Skin epidermis (tissue), 12 donors: ENCODE measurements around the gene GPR32.
"Not testable (repeated sequence)": the region's sequence is repeated elsewhere in the genome, so short reads cannot be mapped to it uniquely, and the experiment has no call there.

ENCODE experiments used
- H3K27ac ChIP-seq, 21 experiments: fragments of 200-600 bp; sonication (generic) in 11 of 21; one replicate each; pipeline ENCODE4 v1.5.0; 2020; ENCODE audit warnings: mild to moderate bottlenecking in 3 of 21, inconsistent platforms in 2 of 21, moderate library complexity in 2 of 21
- H3K4me3 ChIP-seq, 7 experiments: fragments of 200-600 bp; sonication (generic) in 2 of 7; one replicate each; pipeline ENCODE4 v1.5.0; 2020; ENCODE audit warnings: inconsistent platforms in 2 of 7, mild to moderate bottlenecking in 2 of 7, moderate library complexity in 1 of 7

GPR32 gene

DNA sequence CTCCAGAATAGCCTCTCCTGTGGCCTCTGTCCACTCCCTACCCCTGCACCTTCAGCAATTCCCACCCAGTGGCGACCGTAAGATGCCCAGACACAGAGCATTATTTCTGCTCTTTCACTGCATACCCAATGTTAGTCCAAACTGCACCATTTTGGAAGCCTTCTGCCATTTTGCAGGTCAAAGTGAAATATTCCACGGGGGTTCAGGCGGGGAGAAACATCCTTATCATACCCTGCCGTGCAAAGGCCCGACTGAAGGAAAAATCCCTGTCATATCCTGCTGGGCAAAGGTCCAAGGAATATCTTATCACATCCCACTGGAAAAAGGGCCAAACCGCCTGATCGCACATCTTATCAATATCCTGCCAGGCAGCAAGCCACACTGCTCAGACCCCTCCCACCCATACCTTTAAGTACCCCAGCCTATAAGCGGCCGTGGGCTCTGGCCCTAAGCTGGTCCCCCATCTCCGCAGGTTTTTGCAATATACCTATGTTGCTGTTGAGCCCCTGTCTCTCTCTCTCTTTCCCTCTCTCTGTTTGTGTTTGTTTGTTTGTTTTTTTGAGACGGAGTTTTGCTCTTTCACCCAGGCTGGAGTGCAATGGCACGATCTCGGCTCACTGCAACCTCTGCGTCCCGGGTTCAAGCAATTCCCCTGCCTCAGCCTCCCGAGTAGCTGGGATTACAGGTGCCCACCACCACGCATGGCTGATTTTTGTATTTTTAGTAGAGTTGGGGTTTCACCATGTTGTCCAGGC, 28.9 kb upstream of the GPR32 start:
- H3K27ac ChIP-seq, result no peak overlapping the region
- H3K4me3 ChIP-seq, result no peak overlapping the region

DNA sequence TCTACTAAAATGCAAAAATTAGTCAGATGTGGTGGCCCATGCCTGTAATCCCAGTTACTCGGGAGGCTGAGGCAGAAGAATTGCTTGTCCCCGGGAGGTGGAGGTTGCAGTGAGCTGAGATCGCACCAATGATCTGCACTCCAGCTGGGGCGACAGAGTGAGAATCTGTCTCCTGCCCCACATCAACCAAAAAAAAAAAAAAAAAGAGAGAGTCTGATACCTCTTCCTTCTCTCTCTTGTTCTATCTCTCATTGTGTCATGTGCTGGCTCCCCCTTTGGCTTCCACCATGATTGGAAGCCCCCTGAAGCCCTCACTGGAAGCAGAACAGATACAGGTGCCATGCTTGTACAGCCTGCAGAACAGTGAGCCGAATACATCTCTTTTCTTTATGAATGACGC, 26.7 kb upstream of the GPR32 start:
- Histone ChIP-seq H3K4me3 (no peak overlapping the region), H3K27ac (no peak overlapping the region)

DNA sequence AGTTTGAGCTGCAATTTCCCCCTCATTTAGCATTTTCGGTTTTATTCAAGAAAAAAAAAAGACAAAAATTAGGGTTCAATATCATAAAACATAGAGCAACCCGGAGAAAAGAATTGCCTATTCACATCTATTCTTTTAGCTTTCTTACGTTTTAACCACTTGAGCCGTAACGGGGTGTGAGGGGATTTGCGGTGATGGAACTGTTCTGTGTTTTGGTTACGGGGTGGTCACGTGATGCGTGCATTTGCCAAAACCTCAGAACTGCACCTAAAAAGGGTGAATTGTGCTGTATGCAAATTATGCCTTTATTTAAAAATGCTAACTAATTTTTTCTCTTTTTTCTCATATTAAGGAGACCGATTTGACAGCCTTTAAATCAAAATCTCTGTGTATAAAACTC, 25.0 kb upstream of the GPR32 start:
- no peak overlapping the region for H3K4me3 ChIP-seq
- H3K27ac ChIP-seq, result no peak overlapping the region

DNA sequence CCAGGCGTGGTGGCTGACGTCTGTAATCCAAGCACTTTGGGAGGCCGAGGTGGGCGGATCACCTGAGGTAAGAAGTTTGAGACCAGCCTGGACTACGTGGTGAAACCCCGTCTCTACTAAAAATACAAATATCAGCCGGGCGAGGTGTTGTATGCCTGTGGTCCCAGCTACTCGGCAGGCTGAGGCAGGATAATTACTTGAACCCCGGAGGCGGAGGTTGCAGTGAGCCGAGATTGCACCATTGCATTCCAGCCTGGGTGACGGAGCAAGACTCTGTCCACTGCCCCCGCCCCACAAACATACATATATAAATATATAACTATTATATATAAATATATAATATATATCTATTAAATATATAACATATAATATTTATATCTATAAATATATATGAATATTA, 23.1 kb upstream of the GPR32 start:
- not testable (repeated sequence) for H3K4me3 ChIP-seq, H3K27ac ChIP-seq

DNA sequence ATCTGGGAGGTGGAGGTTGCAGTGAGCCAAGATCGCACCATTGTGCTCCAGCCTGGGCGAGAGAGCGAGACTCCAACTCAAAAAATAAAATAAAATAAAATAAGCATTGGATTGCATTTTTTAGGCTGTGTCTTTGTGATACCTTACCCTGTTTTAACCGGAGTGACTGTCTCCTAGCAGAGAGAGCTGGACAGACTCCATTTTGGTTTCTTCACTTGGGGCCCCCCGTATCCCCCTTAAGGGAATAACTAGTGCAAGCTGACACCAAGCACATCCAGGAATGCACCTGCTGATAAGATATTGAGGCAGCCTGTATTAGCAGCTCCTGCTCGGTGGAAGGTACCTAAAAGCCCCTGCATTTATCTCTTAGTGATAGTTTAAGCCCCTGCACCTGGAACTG, 20.8 kb upstream of the GPR32 start:
- Histone ChIP-seq H3K4me3 (no peak overlapping the region), H3K27ac (no peak overlapping the region)

DNA sequence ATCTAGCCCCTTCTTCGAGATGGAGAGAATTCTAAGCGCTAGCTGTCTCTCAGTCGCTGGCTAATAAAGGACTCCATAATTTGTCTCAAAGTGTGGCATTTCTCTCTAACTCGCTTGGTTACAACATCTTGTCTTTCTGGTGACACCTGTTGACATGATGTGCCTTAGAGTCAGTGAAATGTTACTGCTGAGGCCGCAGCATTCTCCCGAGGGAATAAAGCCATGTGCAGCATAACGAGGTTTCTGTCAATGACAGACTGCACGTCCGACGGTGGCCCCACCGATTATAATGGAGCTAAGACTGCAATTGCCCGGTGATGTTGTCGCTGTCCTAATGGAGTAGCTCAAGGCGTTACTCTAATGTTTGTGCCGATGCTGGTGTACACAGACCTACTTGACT, 20.3 kb upstream of the GPR32 start:
- Histone ChIP-seq H3K4me3 (no peak overlapping the region), H3K27ac (no peak overlapping the region)

DNA sequence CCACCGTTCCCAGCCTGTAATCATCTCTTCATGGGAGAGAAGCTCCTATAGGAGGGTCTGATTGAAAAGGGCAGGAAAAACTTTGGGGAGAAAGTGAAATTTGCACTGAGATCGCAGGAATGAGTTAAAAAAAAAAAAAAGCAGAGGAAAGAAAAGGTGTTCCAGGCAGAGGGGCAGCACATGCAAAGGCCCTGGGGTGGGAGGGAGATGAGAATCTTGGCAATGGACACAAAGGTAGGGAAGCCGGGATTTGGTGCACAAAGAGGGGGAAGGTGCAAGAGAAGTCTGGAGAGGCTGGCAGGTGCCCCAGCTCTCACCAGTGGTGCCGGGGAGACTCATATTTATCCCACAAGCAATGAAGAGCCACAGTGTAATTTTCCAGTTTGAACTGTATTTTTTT, 16.4 kb upstream of the GPR32 start:
- Histone ChIP-seq H3K4me3 (no peak overlapping the region), H3K27ac (no peak overlapping the region)

DNA sequence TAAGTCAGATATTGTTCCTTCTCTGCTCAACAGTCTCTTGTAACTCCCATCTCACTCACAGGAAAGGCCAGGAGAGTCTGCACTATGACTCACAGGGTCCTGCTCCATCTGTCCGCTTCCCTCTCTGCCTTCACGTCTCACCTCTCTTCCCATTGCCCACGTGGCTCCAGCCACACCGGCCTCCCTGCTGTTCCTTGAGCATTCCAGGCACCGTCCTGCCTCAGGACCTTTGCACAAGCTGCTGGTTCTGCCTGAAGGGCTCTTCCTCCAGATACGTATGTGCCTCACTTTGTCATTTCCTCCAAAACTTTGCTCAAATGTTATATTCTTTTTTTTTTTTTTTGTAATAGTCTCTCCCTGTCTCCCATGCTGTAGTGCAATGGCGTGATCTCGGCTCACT, 14.0 kb upstream of the GPR32 start:
- H3K27ac ChIP-seq, result not testable (repeated sequence)

DNA sequence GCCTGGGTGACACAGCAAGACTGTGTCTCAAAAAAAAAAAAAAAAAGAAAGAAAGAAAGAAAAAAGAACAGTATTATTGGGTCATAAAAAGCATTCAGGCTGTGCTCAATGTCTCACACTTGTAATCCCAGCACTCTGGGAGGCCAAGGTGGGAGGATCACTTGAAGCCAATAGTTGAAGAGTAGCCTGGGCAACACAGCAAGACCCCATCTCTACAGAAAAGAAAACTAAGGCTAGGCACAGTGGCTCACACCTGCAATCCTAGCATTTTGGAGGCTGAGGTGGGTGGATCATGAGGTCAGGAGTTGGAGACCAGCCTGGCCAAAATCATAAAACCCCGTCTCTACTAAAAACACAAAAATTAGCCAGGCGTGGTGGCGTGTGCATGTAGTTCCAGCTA, 12.6 kb upstream of the GPR32 start:
- H3K4me3 ChIP-seq, H3K27ac ChIP-seq: not testable (repeated sequence)

More for the DNA sequence above, 14.0 kb upstream of the GPR32 start:
- H3K4me3 ChIP-seq, result not testable (repeated sequence)

DNA sequence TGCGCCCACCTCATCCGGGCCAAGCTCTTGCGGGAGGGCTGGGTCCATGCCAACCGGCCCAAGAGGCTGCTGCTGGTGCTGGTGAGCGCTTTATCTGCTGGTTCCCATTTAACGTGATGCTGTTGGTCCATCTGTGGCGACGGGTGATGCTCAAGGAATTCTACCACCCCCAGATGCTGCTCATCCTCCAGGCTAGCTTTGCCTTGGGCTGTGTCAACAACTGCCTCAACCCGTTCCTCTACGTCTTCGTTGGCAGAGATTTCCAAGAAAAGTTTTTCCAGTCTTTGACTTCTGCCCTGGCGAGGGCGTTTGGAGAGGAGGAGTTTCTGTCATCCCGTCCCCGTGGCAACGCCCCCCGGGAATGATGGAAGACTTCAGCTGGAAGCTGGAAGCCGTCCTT, 11.2 kb upstream of the GPR32 start:
- H3K27ac ChIP-seq, H3K4me3 ChIP-seq: not testable (repeated sequence)

DNA sequence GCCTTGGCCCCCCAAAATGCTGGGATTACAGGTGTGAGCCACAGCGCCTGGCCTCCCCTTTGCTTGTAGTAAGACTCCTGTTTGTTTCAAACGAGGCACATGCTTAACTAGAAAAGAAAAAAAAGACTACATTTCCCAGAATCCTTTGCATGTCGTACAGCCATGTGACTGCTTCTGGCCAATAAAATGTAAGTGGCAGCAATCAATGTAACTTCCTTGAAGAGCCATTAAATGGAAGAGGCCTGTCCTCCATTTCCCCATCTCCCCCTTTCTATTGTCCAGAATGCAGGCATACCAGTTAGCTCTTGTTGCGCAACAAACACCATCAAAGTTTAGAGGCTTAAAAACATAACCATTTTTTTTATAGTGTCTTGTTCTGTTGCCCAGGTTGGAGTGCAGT, 10.4 kb upstream of the GPR32 start:
- H3K4me3 ChIP-seq, result no peak overlapping the region
- H3K27ac ChIP-seq, result no peak overlapping the region

DNA sequence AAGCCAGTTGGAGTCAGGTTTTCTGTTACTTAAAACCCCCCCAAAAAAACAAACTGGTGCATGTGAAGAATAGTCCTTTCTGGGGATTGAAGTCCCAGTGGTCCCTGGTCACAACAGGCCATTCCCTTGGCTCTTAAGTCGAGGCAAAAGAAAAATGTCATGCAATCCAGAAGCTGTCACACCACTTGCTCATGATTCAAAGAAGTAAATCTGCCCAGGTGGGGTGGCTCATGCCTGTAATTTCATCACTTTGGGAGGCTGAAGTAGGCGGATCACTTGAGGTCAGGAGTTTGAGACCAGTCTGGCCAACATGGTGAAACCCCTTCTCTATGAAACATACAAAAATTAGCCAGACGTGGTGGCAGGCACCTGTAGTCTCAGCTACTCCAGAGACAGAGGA, 8.8 kb upstream of the GPR32 start:
- not testable (repeated sequence) for H3K4me3 ChIP-seq, H3K27ac ChIP-seq

DNA sequence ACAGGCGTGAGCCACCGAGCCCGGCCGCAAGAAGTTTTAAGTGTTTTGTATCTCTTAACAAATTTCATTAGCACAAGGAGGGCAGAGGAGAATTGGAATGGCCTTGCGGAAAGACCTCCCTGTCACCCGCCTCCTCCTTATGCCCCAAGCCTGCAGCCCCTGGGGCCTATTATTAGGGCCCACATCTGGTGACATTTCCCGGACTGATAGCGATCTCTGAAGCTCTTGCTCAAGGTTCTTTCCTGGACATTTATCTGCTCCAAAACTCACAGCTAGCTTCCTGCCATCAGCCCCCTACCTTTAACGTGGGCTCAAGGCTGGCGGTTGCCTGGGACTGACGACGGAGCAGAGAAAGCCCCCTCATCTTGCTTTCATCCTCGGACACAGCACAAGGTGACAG, 6.7 kb upstream of the GPR32 start:
- not testable (repeated sequence) for H3K27ac ChIP-seq, H3K4me3 ChIP-seq

DNA sequence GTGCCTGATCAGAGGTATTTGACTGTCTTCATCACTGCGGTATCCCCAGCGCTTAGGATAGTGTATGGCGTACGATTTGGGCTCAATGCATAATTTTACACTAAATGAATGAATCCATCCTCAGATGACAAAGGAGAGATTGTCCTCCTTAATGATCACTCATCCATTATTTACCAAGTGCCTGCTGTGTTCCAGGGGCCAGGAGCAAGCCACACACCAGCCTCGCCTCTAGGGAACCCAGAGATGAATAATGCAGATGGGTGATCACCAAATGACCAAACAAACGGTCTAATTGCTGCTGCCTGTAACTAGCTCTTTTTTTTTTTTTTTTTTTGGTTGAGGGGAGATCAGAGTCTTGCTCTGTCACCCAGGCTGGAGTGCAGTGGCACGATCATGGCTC, 5.9 kb upstream of the GPR32 start:
- Histone ChIP-seq H3K27ac (no peak overlapping the region), H3K4me3 (no peak overlapping the region)

DNA sequence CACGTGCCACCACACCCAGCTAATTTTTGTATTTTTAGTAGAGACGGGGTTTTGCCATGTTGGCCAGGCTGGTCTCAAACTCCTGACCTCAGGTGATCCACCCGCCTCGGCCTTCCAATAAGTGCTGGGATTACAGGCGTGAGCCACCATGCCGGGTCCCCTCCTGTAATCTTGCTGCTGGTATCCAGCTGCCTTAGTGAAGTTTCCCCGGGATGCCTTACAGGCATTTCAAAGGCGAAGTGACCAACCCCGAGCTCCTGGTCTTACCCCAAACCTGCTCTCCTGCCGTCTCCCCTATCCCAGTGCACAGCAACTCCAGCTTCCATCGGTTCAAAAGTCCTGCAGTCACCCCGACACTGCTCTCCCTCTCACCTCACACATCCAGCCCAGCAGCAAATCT, 3.5 kb upstream of the GPR32 start:
- not testable (repeated sequence) for H3K27ac ChIP-seq, H3K4me3 ChIP-seq

DNA sequence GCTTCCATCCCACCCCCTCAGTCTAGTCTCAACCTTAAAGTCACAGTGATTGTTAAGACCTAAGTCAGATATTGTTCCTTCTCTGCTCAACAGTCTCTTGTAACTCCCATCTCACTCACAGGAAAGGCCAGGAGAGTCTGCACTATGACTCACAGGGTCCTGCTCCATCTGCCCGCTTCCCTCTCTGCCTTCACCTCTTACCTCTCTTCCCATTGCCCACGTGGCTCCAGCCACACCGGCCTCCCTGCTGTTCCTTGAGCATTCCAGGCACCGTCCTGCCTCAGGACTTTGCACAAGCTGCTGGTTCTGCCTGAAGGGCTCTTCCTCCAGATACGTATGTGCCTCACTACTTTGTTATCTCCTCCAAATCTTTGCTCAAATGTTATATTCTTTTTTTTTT, 3.0 kb upstream of the GPR32 start:
- H3K27ac ChIP-seq, H3K4me3 ChIP-seq: not testable (repeated sequence)

DNA sequence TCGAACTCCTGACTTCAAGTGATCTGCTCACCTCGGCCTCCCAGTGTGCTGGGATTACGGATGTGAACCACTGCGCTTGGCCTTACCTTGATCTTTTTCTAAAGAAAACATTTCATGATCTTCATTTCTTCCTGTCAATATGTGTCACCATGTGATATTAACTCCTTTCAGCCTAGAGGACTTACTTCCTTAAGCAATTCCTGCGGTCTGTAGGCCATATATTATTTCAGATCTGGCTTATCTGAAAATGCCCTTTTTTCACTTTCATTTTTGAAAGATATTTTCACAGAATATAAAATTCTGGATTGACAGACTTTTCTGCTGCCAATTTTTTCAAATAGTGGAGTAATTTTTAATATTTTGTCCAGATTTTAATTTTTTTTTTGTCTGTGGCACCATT, 2.0 kb upstream of the GPR32 start:
- Histone ChIP-seq H3K4me3 (no peak overlapping the region), H3K27ac (no peak overlapping the region)

DNA sequence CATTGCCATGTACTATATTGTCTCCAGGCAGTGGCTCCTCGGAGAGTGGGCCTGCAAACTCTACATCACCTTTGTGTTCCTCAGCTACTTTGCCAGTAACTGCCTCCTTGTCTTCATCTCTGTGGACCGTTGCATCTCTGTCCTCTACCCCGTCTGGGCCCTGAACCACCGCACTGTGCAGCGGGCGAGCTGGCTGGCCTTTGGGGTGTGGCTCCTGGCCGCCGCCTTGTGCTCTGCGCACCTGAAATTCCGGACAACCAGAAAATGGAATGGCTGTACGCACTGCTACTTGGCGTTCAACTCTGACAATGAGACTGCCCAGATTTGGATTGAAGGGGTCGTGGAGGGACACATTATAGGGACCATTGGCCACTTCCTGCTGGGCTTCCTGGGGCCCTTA, 624 bp downstream of the GPR32 start:
- H3K4me3 ChIP-seq, result no peak overlapping the region
- H3K27ac ChIP-seq, result no peak overlapping the region

DNA sequence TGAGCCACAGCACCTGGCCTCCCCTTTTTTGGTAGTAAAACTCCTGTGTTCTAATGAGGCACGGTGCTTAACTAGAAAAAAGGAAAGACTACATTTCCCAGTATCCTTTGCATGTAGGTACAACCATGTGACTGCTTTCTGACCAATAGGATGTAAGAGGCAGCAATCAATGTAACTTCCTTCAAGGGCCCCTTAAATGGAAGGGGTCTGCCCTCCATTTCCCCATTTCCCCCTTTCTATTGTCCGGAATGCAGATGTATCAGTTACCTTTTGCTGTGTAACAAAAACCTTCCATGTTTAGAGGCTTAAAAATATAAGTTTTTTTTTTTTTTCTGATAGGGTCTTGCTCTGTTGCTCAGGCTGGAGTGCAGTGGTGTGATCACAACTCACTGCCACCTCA, 2.2 kb downstream of the GPR32 start:
- Histone ChIP-seq H3K4me3 (no peak overlapping the region), H3K27ac (no peak overlapping the region)

DNA sequence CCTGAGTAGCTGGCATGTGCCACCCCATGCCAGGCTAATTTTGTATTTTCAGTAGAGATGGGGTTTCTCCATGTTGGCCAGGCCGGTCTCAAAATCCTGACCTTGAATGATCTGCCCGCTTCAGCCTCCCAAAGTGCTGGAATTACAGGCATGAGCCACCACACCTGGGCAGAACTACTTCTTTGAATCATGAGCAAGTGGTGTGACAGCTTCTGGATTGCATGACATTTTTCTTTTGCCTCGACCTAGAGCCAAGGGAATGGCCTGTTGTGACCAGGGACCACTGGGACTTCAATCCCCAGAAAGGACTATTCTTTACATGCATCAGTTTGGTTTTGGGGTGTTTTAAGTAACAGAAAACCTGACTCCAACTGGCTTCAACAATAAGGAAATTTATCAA, 2.6 kb downstream of the GPR32 start:
- not testable (repeated sequence) for H3K4me3 ChIP-seq, H3K27ac ChIP-seq

DNA sequence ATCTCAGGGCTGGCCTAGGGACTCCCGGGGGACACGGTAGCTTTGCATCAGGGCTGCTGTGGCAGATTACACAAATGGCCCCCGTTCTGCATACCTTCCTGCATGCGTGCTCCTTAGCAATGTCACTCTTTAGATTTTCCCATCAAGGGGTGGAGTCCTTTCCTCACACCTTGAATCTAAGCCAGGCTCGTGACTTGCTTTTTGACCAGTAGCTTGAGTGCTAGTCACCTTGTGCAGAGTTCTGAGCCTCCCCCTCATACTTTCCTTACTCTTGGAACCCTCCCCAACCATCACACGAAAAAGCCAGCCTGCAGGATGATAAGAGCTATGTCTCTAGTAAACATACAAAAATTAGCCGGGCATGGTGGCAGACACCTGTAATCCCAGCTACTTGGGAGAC, 3.2 kb downstream of the GPR32 start:
- H3K4me3 ChIP-seq, H3K27ac ChIP-seq: not testable (repeated sequence)

DNA sequence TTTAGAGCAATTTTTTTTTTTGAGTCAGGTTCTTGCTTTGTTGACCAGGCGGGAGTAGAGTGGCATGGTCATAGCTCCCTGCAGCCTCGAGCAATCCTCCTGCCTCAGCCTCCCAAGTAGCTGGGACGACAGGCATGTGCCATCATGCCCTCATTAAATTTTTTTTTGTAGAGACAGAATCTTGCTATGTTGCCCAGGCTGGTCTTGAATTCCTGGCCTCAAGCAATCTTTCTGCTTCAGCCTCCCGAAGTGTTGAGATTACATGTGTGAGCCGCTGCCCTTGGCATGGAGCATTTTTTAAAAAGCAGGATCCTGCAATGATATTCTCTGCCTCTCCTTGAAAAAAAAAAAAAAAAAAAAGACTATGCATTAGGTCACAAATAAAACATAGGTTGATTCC, 5.9 kb downstream of the GPR32 start:
- no peak overlapping the region for H3K27ac ChIP-seq
- H3K4me3 ChIP-seq, result no peak overlapping the region
